H1 (cell line): Measurements from ENCODE around the gene LRRK1. TPM values are rescaled to one million over a fixed set of nuclear protein-coding genes. Genes with fewer than 3 reads are reported as not detected.

Experiments
- CTCF ChIA-PET: fragments of 300-600 bp; sonication (Branson Sonifier 250); formaldehyde crosslinking; loops from one replicate; lab custom pipeline; 2021; ENCODE audit not compliant: partially characterized antibody; lab: Charles Lee
- POLR2A ChIA-PET: fragments of 300-600 bp; sonication (Branson Sonifier 250); formaldehyde crosslinking; loops from one replicate; lab custom pipeline; 2021; ENCODE audit warnings: inconsistent platforms; ENCODE audit not compliant: partially characterized antibody; lab: Charles Lee
- DNase-seq, 2 experiments: peaks; one replicate each; pipeline versions ENCODE4 v3.0.0 to v3.0.0-alpha.2; 2010 to 2022; ENCODE audit warnings: low spot score in 2 of 2, low read depth in 1 of 2, mixed read lengths in 1 of 2
- FAIRE-seq: peaks from 2 replicates; lab custom pipeline; 2011; peaks lifted over from hg19 to GRCh38; lab: Jason Lieb, UNC
- H2AFZ ChIP-seq: 2 replicates; pipeline ENCODE4 v1.8.1; 2012; ENCODE audit warnings: low read length, inconsistent platforms
- H2AK5ac ChIP-seq: 2 replicates; pipeline ENCODE4 v1.6.1; 2013; ENCODE audit warnings: low read depth, low read length
- H2BK120ac ChIP-seq: replicated peaks from 2 replicates; pipeline ENCODE3; 2013; ENCODE audit warnings: low read depth, low read length, inconsistent platforms
- H2BK12ac ChIP-seq: 2 replicates; pipeline ENCODE4 v1.6.1; 2013; ENCODE audit warnings: low read depth, low read length
- H2BK15ac ChIP-seq: 2 replicates; pipeline ENCODE4 v1.6.1; 2013; ENCODE audit warnings: low read length
- H2BK20ac ChIP-seq: 2 replicates; pipeline ENCODE4 v1.6.1; 2013; ENCODE audit warnings: low read length
- H2BK5ac ChIP-seq: 2 replicates; pipeline ENCODE4 v1.6.1; 2013; ENCODE audit warnings: low read depth, low read length
- H3K14ac ChIP-seq: 2 replicates; pipeline ENCODE4 v1.6.1; 2013; ENCODE audit warnings: inconsistent platforms; ENCODE audit not compliant: insufficient read length
- H3K18ac ChIP-seq: 2 replicates; pipeline ENCODE4 v1.6.1; 2013; ENCODE audit warnings: low read length; ENCODE audit errors: extremely low read depth
- H3K23ac ChIP-seq: 2 replicates; pipeline ENCODE4 v1.6.1; 2013; ENCODE audit warnings: inconsistent platforms; ENCODE audit not compliant: insufficient read length
- H3K23me2 ChIP-seq: 2 replicates; pipeline ENCODE4 v1.6.1; 2013; ENCODE audit warnings: low read depth, low read length
- H3K27ac ChIP-seq: 2 replicates; pipeline ENCODE4 v1.6.1; 2011; ENCODE audit warnings: low read depth, low read length, inconsistent platforms
- H3K27me3 ChIP-seq, 4 experiments: replicated peaks in 1 of 4; 1 replicate in 1 of 4; 2 replicates in 3 of 4; pipeline versions ENCODE4 v1.6.1 to v1.8.1; 2011 to 2013; ENCODE audit warnings: low read length in 3 of 4, mild to moderate bottlenecking in 3 of 4, inconsistent platforms in 2 of 4, mixed read lengths in 2 of 4, moderate library complexity in 1 of 4; ENCODE audit not compliant: control insufficient read depth in 3 of 4, insufficient read depth in 3 of 4; ENCODE audit errors: extremely low read depth in 1 of 4
- H3K36me3 ChIP-seq, 4 experiments: 2 replicates each; pipeline versions ENCODE4 v1.6.1 to v1.8.1; 2011 to 2013; ENCODE audit warnings: mild to moderate bottlenecking in 4 of 4, low read length in 3 of 4, moderate library complexity in 2 of 4, control low read depth in 1 of 4, inconsistent platforms in 1 of 4; ENCODE audit not compliant: insufficient read depth in 4 of 4, control insufficient read depth in 2 of 4
- H3K4ac ChIP-seq: replicated peaks from 2 replicates; pipeline ENCODE3; 2013; ENCODE audit warnings: low read length, low read depth, mixed read lengths, inconsistent platforms; ENCODE audit not compliant: insufficient read length
- H3K4me1 ChIP-seq, 4 experiments: replicated peaks in 1 of 4; 1 replicate in 1 of 4; 2 replicates in 3 of 4; pipeline versions ENCODE4 v1.6.1 to v1.8.1; 2011 to 2013; ENCODE audit warnings: low read length in 3 of 4, inconsistent platforms in 2 of 4, mixed read lengths in 1 of 4; ENCODE audit not compliant: insufficient read depth in 4 of 4, control insufficient read depth in 3 of 4
- H3K4me2 ChIP-seq, 2 experiments: 2 replicates each; pipeline versions ENCODE4 v1.6.1 to v1.8.1; 2011 to 2013; ENCODE audit warnings: low read depth in 2 of 2, low read length in 2 of 2, control low read depth in 1 of 2, inconsistent platforms in 1 of 2, mild to moderate bottlenecking in 1 of 2; ENCODE audit not compliant: insufficient read depth in 1 of 2
- H3K4me3 ChIP-seq, 4 experiments: fragments of 200-600, 300-600 bp in 1 of 4; sonication (generic), shearing (Covaris generic), sonication (Bioruptor Twin) in 1 of 4; 2 replicates each; pipeline versions ENCODE4 v1.5.1 to v1.8.1; 2011 to 2016; ENCODE audit warnings: low read length in 4 of 4, low read depth in 3 of 4, control low read depth in 2 of 4, inconsistent platforms in 2 of 4, mild to moderate bottlenecking in 2 of 4, mixed read lengths in 1 of 4, moderate library complexity in 1 of 4; ENCODE audit not compliant: insufficient read depth in 2 of 4; ENCODE audit errors: extremely low read depth in 1 of 4
- H3K56ac ChIP-seq: replicated peaks from 2 replicates; pipeline ENCODE3; 2013; ENCODE audit warnings: low read depth, mild to moderate bottlenecking, mixed read lengths, low read length, inconsistent platforms; ENCODE audit not compliant: insufficient read length
- H3K79me1 ChIP-seq: 2 replicates; pipeline ENCODE4 v1.6.1; 2013; ENCODE audit warnings: low read depth, low read length, control low read depth
- H3K79me2 ChIP-seq, 2 experiments: 2 replicates each; pipeline versions ENCODE4 v1.6.1 to v1.8.1; 2012 to 2013; ENCODE audit warnings: low read length in 2 of 2, mild to moderate bottlenecking in 2 of 2, inconsistent platforms in 1 of 2; ENCODE audit not compliant: insufficient read depth in 2 of 2, control insufficient read depth in 1 of 2
- H3K9ac ChIP-seq, 4 experiments: replicated peaks in 1 of 4; 1 replicate in 1 of 4; 2 replicates in 3 of 4; pipeline versions ENCODE4 v1.6.1 to v1.8.1; 2011 to 2013; ENCODE audit warnings: low read depth in 3 of 4, low read length in 3 of 4, control low read depth in 2 of 4, mild to moderate bottlenecking in 2 of 4, moderate library complexity in 2 of 4, inconsistent platforms in 1 of 4; ENCODE audit errors: extremely low read depth in 1 of 4
- H3K9me3 ChIP-seq, 2 experiments: 2 replicates each; pipeline versions ENCODE4 v1.6.1 to v1.8.1; 2012 to 2013; ENCODE audit warnings: mild to moderate bottlenecking in 2 of 2, moderate library complexity in 2 of 2, control low read depth in 1 of 2, inconsistent platforms in 1 of 2, low read depth in 1 of 2, low read length in 1 of 2, mixed read lengths in 1 of 2; ENCODE audit not compliant: insufficient read depth in 2 of 2
- H4K20me1 ChIP-seq, 2 experiments: replicated peaks in 1 of 2; 2 replicates each; pipeline versions ENCODE3 to v1.8.1; 2011 to 2013; ENCODE audit warnings: inconsistent platforms in 2 of 2, low read length in 2 of 2, mild to moderate bottlenecking in 1 of 2; ENCODE audit not compliant: insufficient read depth in 2 of 2, control insufficient read depth in 1 of 2
- H4K5ac ChIP-seq: 2 replicates; pipeline ENCODE4 v1.6.1; 2013; ENCODE audit warnings: low read length, low read depth, mixed read lengths, inconsistent platforms; ENCODE audit not compliant: insufficient read length
- H4K8ac ChIP-seq: 2 replicates; pipeline ENCODE4 v1.8.0; 2013; ENCODE audit warnings: mild to moderate bottlenecking, moderate library complexity, low read length, inconsistent platforms; ENCODE audit not compliant: insufficient read depth; ENCODE audit errors: extremely low read depth
- H4K91ac ChIP-seq: replicated peaks from 2 replicates; pipeline ENCODE3; 2013; ENCODE audit warnings: low read length, mixed read lengths, inconsistent platforms; ENCODE audit not compliant: insufficient read length
- BACH1 ChIP-seq: IDR thresholded peaks from 2 replicates; pipeline ENCODE4 v1.6.1; 2012; ENCODE audit warnings: low read length, improper control_type of control experiment
- BCL11A ChIP-seq, 2 experiments: IDR thresholded peaks; one replicate each; pipeline ENCODE4 v1.6.1; 2011; ENCODE audit warnings: low read depth in 2 of 2, low read length in 2 of 2, mild to moderate bottlenecking in 2 of 2
- CBX5 ChIP-seq: fragments of 300-800, 300-1000 bp; sonication (generic); IDR thresholded peaks from 2 replicates; pipeline ENCODE4 v1.7.1; 2016; ENCODE audit warnings: antibody characterized with exemption, low read length, low read depth
- CREB1 ChIP-seq: IDR thresholded peaks from 2 replicates; pipeline ENCODE4 v1.6.1; 2012; ENCODE audit warnings: inconsistent platforms
- JUN ChIP-seq: IDR thresholded peaks from 2 replicates; pipeline ENCODE4 v1.6.1; 2011; ENCODE audit warnings: low read depth, mild to moderate bottlenecking, improper control_type of control experiment, low read length
- KDM4A ChIP-seq: IDR thresholded peaks from one replicate; pipeline ENCODE4 v1.7.1; 2012; ENCODE audit warnings: low read depth, mild to moderate bottlenecking, moderate library complexity, low read length, inconsistent platforms; ENCODE audit not compliant: severe bottlenecking
- PHF8 ChIP-seq: fragments of 200-600 bp; sonication (generic); conservative IDR thresholded peaks from 2 replicates; pipeline ENCODE4 v1.7.1; 2012; ENCODE audit warnings: low read depth, mild to moderate bottlenecking, inconsistent platforms, low read length, moderate library complexity
- POU5F1 ChIP-seq: IDR thresholded peaks from 2 replicates; pipeline ENCODE4 v1.6.1; 2011; ENCODE audit warnings: low read depth, mild to moderate bottlenecking, low read length, moderate library complexity
- SP2 ChIP-seq: IDR thresholded peaks from 2 replicates; pipeline ENCODE4 v1.6.1; 2012; ENCODE audit warnings: mild to moderate bottlenecking, low read length, inconsistent platforms
- SUZ12 ChIP-seq: fragments of 200-600 bp; sonication (generic); IDR thresholded peaks from 2 replicates; pipeline ENCODE4 v1.6.1; 2012; ENCODE audit warnings: mild to moderate bottlenecking, inconsistent platforms, low read length, moderate library complexity, mixed read lengths
- TBP ChIP-seq: IDR thresholded peaks from 2 replicates; pipeline ENCODE4 v1.6.1; 2011; ENCODE audit warnings: low read depth, low read length, improper control_type of control experiment
- TEAD4 ChIP-seq: IDR thresholded peaks from 2 replicates; pipeline ENCODE4 v1.6.1; 2012; ENCODE audit warnings: low read depth, low read length, inconsistent platforms, mixed read lengths
- WGBS, 2 experiments: shearing (Covaris generic) in 1 of 2; methylation state at CpG; one replicate each; pipeline versions ENCODE4 v1.1.6 to v1.1.7; 2013 to 2015; ENCODE audit warnings: low lambda C conversion rate in 2 of 2, mixed read lengths in 2 of 2, inconsistent platforms in 1 of 2, low coverage in 1 of 2, missing lambda C conversion rate in 1 of 2; ENCODE audit not compliant: insufficient replicate concordance in 2 of 2, insufficient coverage in 1 of 2, insufficient read length in 1 of 2; ENCODE audit errors: extremely low coverage in 1 of 2, missing lambda C conversion rate in 1 of 2; 5-methylcytosine and 5-hydroxymethylcytosine counted together
- polyA plus RNA-seq, 7 experiments: library from polyadenylated mRNA; depleted of rRNA in 3 of 7; stranded (reverse) in 5 of 7; unstranded in 2 of 7; fragments of >200 nt in 5 of 7; fragments of 200-250 nt in 2 of 7; gene quantifications; 1 replicate in 5 of 7; 2 replicates in 1 of 7; 4 replicates in 1 of 7; pipeline versions ENCODE4 v1.2.1 to v1.2.3, GENCODE V29; 2011 to 2013; ENCODE audit warnings: missing spikeins in 2 of 7, mixed read lengths in 2 of 7
- total RNA-seq: library from RNA; stranded (reverse); fragmentation: NEBNext Ultra II Directional; extraction: Animal tissue kit (Norgen Biotek cat#: 25700); gene quantifications from 2 replicates; pipeline ENCODE4 v1.2.1, GENCODE V29; 2021
- TF ChIP-seq, protein P1 (sequence below): IDR thresholded peaks from 2 replicates; pipeline ENCODE4 v1.6.1; 2011; ENCODE audit warnings: low read depth, mild to moderate bottlenecking, low read length; ENCODE audit not compliant: insufficient read depth

Gene LRRK1
- total and polyA plus RNA-seq, 2 of the 8 experiments (the other 6 are each of a cell fraction or from before 2014, with no cell fraction given), result 1.2 to 3.6 TPM

DNA sequence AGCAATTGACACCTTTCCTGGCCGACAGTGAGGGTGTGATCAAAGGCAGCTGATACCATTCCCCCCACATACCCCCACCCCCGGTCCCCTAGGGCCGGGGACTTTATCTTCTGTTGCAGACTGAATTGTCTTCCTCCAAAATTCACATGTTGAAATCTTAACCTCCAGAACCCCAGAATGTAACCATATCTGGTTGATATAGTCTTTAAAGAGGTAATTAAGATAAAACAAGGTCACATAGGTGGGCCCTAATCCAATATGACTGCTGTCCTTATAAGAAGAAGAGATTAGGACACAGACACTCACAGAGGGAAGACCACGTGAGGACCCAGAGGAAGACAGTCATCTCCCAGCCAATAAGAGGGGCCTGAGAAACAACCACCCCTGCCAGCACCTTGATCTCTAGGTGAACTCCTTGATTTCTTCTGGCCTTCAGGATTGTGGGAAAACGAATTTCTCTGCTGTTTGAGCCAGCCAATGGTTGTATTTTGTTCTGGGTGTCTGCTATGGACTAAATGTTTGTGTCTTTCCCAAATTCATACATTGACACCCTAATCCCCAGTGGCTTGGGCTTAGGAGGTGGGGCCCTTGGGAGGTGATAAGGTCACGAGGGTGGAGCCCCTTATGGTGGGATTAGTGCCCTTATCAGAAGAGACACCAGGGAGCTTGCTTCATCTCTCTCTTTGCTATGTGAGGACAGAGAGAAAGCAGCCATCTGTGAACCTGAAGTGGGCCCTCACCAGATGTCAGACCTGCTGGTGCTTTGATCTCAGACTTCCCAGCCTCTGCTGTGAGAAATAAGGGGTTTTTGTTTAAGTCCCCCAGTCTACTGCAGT lies 188.7 kb downstream of the LRRK1 start:
- 70% methylated on average over 6 of the region's 6 CpGs; no CpG with 5 or more reads in 1 of the 2 experiments for WGBS, 2 experiments
- no peak overlapping the region for H3K4me3 ChIP-seq
- no peak overlapping the region for H2BK5ac ChIP-seq
- H2AFZ ChIP-seq, result no peak overlapping the region
- no peak overlapping the region for H2BK15ac ChIP-seq
- H2BK12ac ChIP-seq, result no peak overlapping the region
- H3K4me1 ChIP-seq, result peaks cover 0 to 3% (median 0%) of the 10 kb centered on the region in 4 experiments; a peak in 1 of 7 replicates
- no peak overlapping the region for H3K9ac ChIP-seq
- H2BK120ac ChIP-seq, result no peak overlapping the region
- DNase-seq (no peak), FAIRE-seq (no peak)
- no peak overlapping the region for H3K23ac ChIP-seq
- no peak overlapping the region for H4K91ac ChIP-seq
- H3K4ac ChIP-seq, result no peak overlapping the region
- POLR2A ChIA-PET, result interaction anchor here (0.9 kb wide), 1 partner anchor 138 kb away, joined by 3 read pairs; no protein-coding TSS in a partner anchor
- H3K4me2 ChIP-seq, result no peak overlapping the region
- H3K27me3 ChIP-seq, result no peaks in the 10 kb centered on the region
- no peak overlapping the region for H3K18ac ChIP-seq
- no peaks in the 10 kb centered on the region for H3K9me3 ChIP-seq
- H3K79me1 ChIP-seq, result no peaks in the 10 kb centered on the region
- no peak overlapping the region for H4K5ac ChIP-seq
- H2AK5ac ChIP-seq, result no peak overlapping the region
- CTCF ChIA-PET, result interaction anchor here (0.9 to 2.5 kb wide), 2 partner anchors 11 to 14 kb away, joined by 3 to 10 read pairs; no protein-coding TSS in a partner anchor
- H3K56ac ChIP-seq, result no peak overlapping the region
- H3K27ac ChIP-seq, result no peak overlapping the region
- no peaks in the 10 kb centered on the region for H3K36me3 ChIP-seq
- H3K14ac ChIP-seq, result no peak overlapping the region
- H3K23me2 ChIP-seq, result no peaks in the 10 kb centered on the region
- no peaks in the 10 kb centered on the region for H4K20me1 ChIP-seq
- H2BK20ac ChIP-seq, result no peak overlapping the region
- no peak overlapping the region for H4K8ac ChIP-seq
- H3K79me2 ChIP-seq, result no peaks in the 10 kb centered on the region
- TF ChIP-seq, protein P1, sequence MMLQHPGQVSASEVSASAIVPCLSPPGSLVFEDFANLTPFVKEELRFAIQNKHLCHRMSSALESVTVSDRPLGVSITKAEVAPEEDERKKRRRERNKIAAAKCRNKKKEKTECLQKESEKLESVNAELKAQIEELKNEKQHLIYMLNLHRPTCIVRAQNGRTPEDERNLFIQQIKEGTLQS, result no peak
- TF ChIP-seq JUN (no peak), SP2 (no peak), PHF8 (no peak), BACH1 (no peak), CBX5 (no peak), POU5F1 (no peak), TEAD4 (no peak), CREB1 (no peak), TBP (no peak), BCL11A (IDR thresholded peaks at IDR 0.05; ENCODE audit: low read depth in 2 of 2, low read length in 2 of 2) (no peak), KDM4A (no peak), SUZ12 (no peak)
